Iris pigment epithelial cell (primary cell): Measurements from ENCODE around the gene MAPRE2.
"Not testable (repeated sequence)": the region's sequence is repeated elsewhere in the genome, so short reads cannot be mapped to it uniquely, and the experiment has no call there.

Experiments
- DNase-seq: peaks from one replicate; pipeline ENCODE4 v3.0.0-alpha.2; 2011; ENCODE audit warnings: low read depth

Gene MAPRE2

GRCh38 chr18:35153609-35154272 is 112.5 kb downstream of the MAPRE2 start:
- no peak for DNase-seq

DNA sequence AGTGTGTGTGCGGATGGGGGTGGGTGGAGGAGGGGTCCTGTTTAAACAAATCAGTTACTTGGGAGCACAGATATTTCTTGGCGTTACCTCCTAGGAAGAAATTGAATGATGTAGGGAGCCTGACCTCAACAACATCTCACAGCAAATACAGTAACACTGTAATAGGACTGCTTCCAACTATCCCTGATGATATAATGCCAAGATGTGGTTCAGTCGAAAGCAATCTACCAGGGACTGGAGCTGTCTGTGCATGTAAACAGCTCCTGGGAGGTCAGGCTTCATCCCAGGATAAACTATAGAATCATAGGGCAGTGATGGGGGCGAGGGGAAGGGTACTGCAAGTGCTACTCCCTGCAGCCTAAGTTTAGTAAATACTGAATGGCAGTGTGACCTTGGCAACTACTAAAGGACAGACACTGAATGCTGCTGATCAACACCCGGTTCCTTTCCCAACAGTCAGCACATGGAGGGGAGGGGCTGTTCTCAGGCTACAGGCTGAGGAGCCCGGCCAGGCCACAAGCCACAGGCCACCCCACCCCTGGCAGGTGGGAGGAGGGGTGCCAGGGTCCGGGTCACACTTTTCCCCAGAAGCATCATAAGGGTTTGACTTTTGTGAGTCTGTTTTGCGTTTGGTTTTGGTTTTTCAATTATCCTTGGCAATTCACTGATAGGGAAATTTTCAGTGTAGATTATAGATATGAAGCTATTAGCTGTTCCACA is 114.3 kb downstream of the MAPRE2 start:
- peak; percentile 14 for DNase-seq

- no peak for DNase-seq
These were observed 116.0 kb downstream of the MAPRE2 start for GRCh38 chr18:35157181-35157580.

DNA sequence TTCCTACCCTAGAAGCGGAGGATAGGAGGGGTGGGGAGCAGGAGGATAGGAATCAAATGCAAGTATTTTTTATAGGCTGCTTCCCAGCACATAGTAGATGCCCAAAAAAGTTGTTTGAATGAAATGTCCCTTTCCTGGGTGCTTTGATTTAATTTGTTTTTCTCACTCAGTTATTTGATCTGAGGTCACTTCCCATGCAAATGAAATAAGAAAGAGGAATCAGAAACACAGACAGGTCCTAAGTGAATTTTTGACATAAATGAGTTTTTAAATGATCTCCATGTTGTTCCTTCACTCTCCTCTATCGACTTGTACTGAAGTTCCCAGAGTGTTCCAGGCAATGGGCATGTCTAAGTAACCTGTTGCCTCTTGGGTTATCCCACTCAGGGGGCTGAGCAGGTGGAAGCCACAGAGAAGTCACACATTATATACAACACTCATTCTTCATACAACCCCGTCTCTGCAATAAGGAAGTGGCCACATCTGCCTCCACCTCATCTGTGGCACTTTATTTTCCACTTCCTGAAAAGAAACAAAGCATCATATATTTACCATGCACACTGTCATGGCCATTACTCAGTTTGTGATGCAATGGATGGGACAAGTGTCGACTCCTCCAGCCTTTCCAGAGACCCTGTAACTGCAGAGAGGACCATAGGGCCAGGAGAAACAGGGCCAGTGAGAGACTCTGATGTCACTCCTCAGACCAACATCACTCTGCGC is 117.7 kb downstream of the MAPRE2 start:
- no peak for DNase-seq

DNA sequence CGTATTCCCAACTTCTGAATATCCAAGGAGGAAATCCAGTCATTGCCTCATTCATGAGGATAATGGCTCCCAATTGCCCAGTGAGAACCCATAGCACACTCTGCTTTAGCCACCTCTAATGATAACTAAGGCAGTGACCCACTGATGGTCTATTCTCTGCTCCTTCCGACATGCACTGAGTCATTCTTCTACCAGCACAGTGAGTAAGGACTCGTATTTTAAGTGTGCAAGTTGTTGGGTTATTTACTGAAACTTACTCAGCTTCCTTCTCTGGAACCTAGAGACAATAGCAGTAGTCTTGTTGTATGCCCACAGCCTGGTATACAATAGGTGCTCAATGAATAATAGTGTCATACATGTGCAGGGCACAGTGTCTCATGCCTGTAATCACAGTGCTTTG is 118.6 kb downstream of the MAPRE2 start:
- no peak for DNase-seq

DNA sequence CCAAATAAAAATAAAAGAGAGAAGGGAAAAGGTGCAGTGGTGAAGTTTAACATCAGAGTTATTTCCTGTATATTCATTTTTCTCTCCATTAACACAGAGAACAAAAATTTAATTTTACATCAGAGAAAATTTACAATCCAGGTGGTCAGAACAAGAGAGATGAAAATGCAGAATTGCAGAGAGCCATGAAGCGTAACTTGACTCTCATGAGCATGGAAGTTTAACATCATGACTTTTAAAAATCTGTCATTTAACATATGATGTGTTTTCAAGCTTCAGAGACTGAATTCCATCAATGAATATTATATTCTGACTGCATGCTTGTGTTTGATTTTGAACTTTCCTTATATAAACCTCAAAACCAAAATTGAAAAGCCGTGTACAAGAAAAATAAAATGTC is 120.3 kb downstream of the MAPRE2 start:
- no peak for DNase-seq

DNA sequence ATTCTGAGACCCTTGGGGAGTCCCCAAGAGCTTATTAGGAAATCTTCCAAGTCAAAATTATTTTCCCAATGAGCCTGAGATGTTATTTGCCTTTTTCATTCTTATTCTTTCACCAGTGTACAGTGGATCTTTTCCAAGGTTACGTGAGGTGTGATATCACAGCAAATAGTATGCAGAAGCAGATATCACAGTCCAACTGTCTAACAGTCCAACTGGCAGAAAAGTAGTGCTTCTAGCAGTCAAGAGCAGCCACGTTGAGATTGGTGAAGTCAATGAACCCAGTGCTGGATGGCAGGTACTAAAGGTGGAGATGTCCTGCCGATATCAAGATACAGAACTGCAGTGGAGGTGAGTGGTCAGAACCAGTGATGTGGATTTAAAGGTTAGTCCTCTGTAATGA is 120.7 kb downstream of the MAPRE2 start:
- DNase-seq: no peak

DNA sequence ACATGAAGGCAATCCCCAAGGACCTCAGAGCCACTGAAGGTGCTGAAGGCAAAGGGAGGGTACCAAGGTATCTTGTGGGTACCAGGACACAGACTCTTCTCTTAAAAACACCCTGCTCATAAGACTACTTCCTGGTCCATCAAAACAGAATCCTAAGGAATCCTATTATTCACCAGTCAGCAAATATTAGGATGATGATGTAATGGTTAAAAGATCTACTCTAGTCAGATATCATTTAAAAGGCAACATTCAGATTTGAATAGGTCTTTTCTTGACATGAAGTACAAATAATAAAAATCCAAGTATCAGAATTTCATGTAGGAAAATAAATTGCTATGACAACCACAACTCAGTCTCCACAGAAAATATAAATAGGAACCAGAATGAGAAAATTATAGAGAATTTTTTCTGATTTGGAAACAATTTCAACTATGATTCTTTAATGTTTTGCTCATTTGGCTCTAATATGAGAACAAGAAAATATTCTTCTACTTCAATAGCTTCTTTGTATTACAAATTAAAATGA is 121.9 kb downstream of the MAPRE2 start:
- no peak for DNase-seq

DNA sequence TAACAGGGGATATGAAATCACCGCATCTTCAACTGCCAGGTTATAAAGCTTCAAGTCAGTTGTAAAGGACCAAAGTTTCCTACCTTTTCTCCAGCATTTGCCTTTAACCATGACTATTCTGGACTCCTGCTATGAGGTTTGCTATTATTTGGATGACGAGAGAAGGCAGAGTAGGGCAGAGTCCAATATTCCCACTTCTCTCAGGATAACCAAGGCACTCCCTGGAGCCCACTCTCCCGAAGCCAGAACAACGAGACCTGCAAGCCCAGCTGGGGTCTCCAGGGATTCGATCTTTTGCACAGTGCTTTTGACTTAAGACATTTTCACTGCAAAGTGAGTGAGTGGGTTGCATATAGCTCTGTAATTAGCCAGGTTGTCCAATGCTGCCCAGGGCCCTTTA is 122.5 kb downstream of the MAPRE2 start:
- DNase-seq: no peak

GRCh38 chr18:35164133-35164532 is 122.9 kb downstream of the MAPRE2 start:
- DNase-seq: no peak

- DNase-seq: no peak
These were observed 126.1 kb downstream of the MAPRE2 start for GRCh38 chr18:35167332-35167731.

- DNase-seq: no peak
These were observed 126.6 kb downstream of the MAPRE2 start for GRCh38 chr18:35167857-35168256.

GRCh38 chr18:35170323-35170722 is 129.1 kb downstream of the MAPRE2 start:
- not testable (repeated sequence) for DNase-seq

DNA sequence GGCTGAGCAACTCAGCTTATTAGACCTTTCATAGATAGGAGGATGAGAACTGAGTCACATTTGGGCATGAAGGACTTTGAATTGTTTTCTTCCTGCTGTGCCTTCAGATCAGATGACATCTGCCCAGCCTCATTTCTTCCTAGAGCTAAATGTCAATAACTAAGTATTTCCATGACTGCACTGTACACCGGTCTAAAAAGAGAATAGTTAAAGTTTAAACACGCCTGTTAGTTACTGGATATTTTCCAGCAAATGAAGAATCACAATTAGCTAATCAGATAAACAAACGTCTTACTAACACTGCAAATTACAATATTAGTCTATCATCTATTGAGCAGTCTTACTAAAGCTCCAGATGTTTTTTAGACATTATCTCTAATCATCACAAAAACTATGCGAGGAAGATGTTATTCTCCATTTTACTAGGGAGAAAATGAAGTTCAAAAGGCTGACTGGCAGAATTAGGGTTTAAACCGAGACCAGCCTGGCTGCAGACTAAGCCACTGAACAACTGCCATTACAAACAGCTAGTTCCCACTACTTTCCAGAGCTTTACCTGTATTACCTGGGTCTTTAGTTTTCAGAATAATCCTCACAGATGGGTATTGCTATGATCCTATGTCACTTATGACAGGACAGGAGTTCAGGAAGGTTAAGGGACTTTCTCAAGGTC is 130.2 kb downstream of the MAPRE2 start:
- peak; percentile 2 for DNase-seq

GRCh38 chr18:35172009-35172408 is 130.8 kb downstream of the MAPRE2 start:
- no peak for DNase-seq

- no peak for DNase-seq
These were observed 131.3 kb downstream of the MAPRE2 start for GRCh38 chr18:35172451-35173035.

- DNase-seq: no peak
These were observed 133.0 kb downstream of the MAPRE2 start for GRCh38 chr18:35174093-35174731.

- no peak for DNase-seq
These were observed 133.5 kb downstream of the MAPRE2 start for GRCh38 chr18:35174745-35175144.

DNA sequence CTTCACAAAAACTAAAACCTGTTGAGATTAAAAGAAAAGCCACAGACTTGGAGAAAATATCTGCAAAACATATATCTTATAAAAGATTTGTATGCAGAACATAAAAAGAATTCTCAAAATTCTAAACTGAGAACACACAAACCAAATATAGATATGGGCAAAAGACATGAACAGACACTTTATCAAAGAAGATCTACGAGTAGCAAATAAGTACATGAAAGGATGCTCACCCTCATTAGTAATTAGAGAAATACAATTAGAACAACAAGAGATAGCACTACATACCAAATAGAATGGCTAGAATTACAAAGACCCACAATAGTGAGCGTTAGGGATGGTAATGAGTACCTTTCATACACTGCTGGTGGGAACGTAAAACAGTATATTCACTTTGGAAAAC is 135.7 kb downstream of the MAPRE2 start:
- no peak for DNase-seq

DNA sequence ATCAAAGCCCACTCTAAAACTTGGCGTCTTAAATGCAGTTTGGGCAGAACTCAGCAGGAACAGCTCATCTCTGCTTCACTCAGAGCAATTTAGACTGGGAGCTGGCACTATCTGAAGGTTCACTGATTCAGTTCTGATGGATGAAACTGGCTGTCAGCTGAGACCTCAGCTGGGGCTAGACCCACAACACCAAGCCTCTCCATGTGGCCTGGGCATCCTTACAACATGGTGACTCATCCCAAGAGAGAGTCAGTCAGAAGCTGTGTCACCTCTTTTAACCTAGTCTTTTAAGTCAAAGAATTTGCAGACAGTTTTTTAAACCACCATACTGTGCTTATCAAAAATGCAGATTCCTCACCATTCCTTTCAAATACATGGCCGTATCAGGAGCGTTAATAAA is 137.0 kb downstream of the MAPRE2 start:
- DNase-seq: peak; percentile 58

DNA sequence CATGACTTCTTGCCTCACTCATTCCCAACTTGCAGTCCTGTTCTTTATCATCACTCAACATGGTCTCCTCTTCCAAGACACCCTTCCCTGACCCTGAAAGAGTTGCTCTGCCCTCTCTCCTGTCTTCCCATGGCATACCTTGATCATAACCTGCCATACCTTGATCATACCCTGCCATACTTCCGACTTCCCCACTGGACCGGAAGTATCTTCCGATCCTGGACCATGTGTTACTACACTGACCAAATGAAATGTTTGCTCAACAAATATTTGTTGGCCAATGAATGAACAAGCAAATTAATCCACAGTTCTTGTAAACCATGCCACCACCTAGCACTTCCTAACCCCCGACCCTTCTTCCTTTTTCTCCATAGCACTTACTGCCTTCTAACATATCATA is 138.7 kb downstream of the MAPRE2 start:
- DNase-seq: no peak

DNA sequence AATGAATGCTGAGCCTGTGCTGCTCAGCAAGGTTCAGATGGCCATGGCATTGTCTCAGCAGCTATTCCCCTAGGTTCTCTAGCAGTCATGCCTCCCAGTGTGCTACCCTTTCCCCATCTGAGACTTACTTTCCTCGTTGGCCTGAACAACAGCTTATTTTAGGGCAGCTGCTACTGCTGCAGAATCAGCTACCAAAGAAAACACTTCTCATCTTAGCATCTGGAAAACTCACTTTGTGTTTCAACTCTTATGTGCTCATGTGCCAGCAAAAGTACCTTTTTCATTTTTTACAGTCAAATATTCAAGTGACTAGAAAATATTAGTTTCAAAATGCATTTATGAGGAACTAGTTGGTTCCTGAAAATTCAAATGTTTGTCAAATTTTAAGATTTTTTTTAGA is 139.2 kb downstream of the MAPRE2 start:
- DNase-seq: no peak
